ENCODE results near the gene NOPCHAP1.

Gene NOPCHAP1

GRCh38 chr12:105018776-105019175, 32.7 kb downstream of the NOPCHAP1 start:
- DNase-seq (ENCODE audit: low read depth) = no peak
- TF ChIP-seq CTCF (conservative IDR thresholded peaks at IDR 0.05; ENCODE audit: low read depth, low read length) = no peak
- H3K4me3 ChIP-seq (ENCODE audit: low read length) = no peak overlapping the region

DNA sequence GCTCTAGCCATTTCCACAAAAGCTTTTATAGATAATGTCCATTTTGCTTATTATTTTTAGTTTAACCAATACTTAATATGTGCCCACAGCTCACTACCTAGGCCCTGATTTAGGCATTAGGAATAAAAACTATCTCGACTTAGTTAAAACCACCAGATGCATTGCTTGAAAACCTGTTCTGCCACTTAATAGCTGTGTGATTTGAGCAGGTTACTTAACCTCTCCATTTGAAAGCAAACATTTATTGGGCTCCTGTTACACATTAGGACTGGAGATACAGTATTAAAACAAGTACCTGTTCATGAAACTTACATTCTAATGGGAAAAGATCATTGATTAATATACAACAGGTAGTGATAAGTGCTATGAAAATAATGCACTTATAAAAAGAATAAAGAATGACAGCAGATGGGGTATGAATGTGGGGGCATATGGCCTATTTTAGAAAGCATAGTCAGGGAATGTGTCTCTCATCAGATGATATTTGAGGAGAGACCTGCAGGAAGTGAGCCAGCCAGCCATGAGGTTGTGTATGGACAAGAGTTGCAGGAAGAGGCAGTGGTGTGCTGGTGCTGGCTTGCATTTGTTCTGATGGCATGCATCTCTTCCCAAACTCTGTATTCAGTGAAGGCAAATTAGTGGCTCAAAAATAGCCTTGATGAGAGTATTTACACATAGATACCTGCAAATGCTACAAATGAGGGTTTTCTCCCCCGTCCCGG, 34.3 kb downstream of the NOPCHAP1 start:
- H3K4me3 ChIP-seq (ENCODE audit: low read length) = no peak overlapping the region
- no peak for TF ChIP-seq CTCF (conservative IDR thresholded peaks at IDR 0.05; ENCODE audit: low read depth, low read length)
- DNase-seq (ENCODE audit: low read depth) = no peak

DNA sequence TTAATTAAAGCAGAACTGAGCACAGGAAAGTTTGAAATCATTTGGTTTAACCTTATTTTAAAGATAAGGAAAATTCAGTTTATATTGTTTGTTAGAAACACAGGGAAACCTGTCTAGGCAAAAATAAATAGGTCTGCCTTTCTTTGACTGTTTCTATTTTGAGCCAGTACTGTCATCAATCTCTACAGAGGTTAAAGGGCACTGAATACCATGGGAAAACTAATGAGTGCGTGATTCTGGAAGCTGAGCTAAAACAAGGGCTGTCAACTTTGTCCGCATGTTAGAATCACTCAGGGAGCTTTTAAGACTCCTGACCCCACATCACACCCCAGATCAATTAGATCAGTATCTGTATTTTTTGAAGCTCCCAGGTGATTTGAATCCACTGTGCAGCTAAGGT, 38.8 kb downstream of the NOPCHAP1 start:
- TF ChIP-seq CTCF (conservative IDR thresholded peaks at IDR 0.05; ENCODE audit: low read depth, low read length) = no peak
- no peak overlapping the region for H3K4me3 ChIP-seq (ENCODE audit: low read length)
- DNase-seq (ENCODE audit: low read depth) = no peak

GRCh38 chr12:105025890-105026289, 39.8 kb downstream of the NOPCHAP1 start:
- DNase-seq (ENCODE audit: low read depth) = peak; percentile 43
- no peak overlapping the region for H3K4me3 ChIP-seq (ENCODE audit: low read length)
- no peak for TF ChIP-seq CTCF (conservative IDR thresholded peaks at IDR 0.05; ENCODE audit: low read depth, low read length)

DNA sequence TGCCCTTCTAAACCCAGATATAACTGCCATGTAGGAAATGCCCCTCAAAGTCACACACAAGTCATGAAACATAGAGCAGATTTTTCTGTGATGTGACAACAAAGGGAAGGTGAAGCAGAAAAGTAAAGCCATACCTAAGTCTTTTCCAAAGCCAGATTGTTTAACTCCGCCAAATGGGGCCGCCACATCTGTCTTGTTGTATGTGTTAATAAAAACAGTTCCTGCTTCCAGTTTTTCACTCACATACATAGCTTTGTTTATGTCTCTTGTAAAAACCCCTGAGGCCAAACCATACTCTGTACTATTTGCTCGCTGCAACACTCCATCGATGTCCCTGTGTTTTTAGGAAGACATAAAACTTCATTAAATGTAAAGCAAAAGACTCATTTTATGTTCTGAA, 40.3 kb downstream of the NOPCHAP1 start:
- DNase-seq (ENCODE audit: low read depth) = no peak
- H3K4me3 ChIP-seq (ENCODE audit: low read length) = no peak overlapping the region
- TF ChIP-seq CTCF (conservative IDR thresholded peaks at IDR 0.05; ENCODE audit: low read depth, low read length) = no peak

- no peak overlapping the region for H3K4me3 ChIP-seq (ENCODE audit: low read length)
- TF ChIP-seq CTCF (conservative IDR thresholded peaks at IDR 0.05; ENCODE audit: low read depth, low read length) = no peak
- no peak for DNase-seq (ENCODE audit: low read depth)
Measured at GRCh38 chr12:105030820-105031807, 45.0 kb downstream of the NOPCHAP1 start.
